H9 (cell line): ENCODE data around the gene KLHL13. TPM values are rescaled to one million over a fixed set of nuclear protein-coding genes. Genes with fewer than 3 reads are reported as not detected.

Source experiments
- DNase-seq: peaks from one replicate; pipeline ENCODE4 v3.0.0-alpha.2; 2017
- H2AFZ ChIP-seq: one replicate; pipeline ENCODE4 v1.6.1; 2013; ENCODE audit warnings: mild to moderate bottlenecking, low read length, control low read depth, moderate library complexity
- H2AK5ac ChIP-seq: 2 replicates; pipeline ENCODE4 v1.6.1; 2013; ENCODE audit warnings: low read length, control low read depth, mixed read lengths; ENCODE audit not compliant: insufficient read length
- H2BK120ac ChIP-seq: one replicate; pipeline ENCODE4 v1.6.1; 2013; ENCODE audit warnings: low read depth, mild to moderate bottlenecking, low read length, control low read depth, inconsistent platforms; ENCODE audit not compliant: poor library complexity, severe bottlenecking
- H2BK12ac ChIP-seq: 2 replicates; pipeline ENCODE4 v1.6.1; 2013; ENCODE audit warnings: low read length, control low read depth, mixed read lengths, low read depth; ENCODE audit not compliant: insufficient read length
- H2BK15ac ChIP-seq: 2 replicates; pipeline ENCODE4 v1.6.1; 2013; ENCODE audit warnings: low read depth, low read length, control low read depth
- H2BK20ac ChIP-seq: one replicate; pipeline ENCODE4 v1.6.1; 2013; ENCODE audit warnings: low read depth, mild to moderate bottlenecking, low read length, control low read depth, inconsistent platforms; ENCODE audit not compliant: poor library complexity, severe bottlenecking
- H2BK5ac ChIP-seq: 2 replicates; pipeline ENCODE4 v1.6.1; 2013; ENCODE audit warnings: low read length, control low read depth, mixed read lengths; ENCODE audit not compliant: insufficient read length
- H3K14ac ChIP-seq: 2 replicates; pipeline ENCODE4 v1.6.1; 2013; ENCODE audit warnings: low read length, control low read depth; ENCODE audit not compliant: insufficient read depth
- H3K18ac ChIP-seq: 2 replicates; pipeline ENCODE4 v1.6.1; 2013; ENCODE audit warnings: low read depth, mild to moderate bottlenecking, mixed read lengths, low read length, control low read depth; ENCODE audit not compliant: insufficient read length
- H3K23ac ChIP-seq: 2 replicates; pipeline ENCODE4 v1.6.1; 2013; ENCODE audit warnings: low read length, control low read depth, mixed read lengths, low read depth; ENCODE audit not compliant: insufficient read length
- H3K23me2 ChIP-seq: 2 replicates; pipeline ENCODE4 v1.6.1; 2013; ENCODE audit warnings: low read depth, mild to moderate bottlenecking, mixed read lengths, low read length, control low read depth; ENCODE audit not compliant: insufficient read length, poor library complexity, severe bottlenecking
- H3K27ac ChIP-seq: 2 replicates; pipeline ENCODE4 v1.5.1; 2013; ENCODE audit warnings: low read length, control low read depth, mixed read lengths, low read depth; ENCODE audit not compliant: insufficient read length
- H3K27me3 ChIP-seq: 2 replicates; pipeline ENCODE4 v1.6.1; 2013; ENCODE audit warnings: low read length, control low read depth, inconsistent platforms; ENCODE audit not compliant: insufficient read depth
- H3K4ac ChIP-seq: 2 replicates; pipeline ENCODE4 v1.6.1; 2013; ENCODE audit warnings: low read depth, mild to moderate bottlenecking, control low read depth, inconsistent platforms, low read length, moderate library complexity
- H3K4me1 ChIP-seq: 2 replicates; pipeline ENCODE4 v1.6.1; 2013; ENCODE audit warnings: low read length, control low read depth, inconsistent platforms; ENCODE audit not compliant: insufficient read depth
- H3K4me2 ChIP-seq: 2 replicates; pipeline ENCODE4 v1.6.1; 2013; ENCODE audit warnings: low read length, control low read depth, mixed read lengths; ENCODE audit not compliant: insufficient read length, insufficient read depth
- H3K56ac ChIP-seq: 2 replicates; pipeline ENCODE4 v1.6.1; 2013; ENCODE audit warnings: low read depth, mild to moderate bottlenecking, mixed read lengths, low read length, control low read depth; ENCODE audit not compliant: insufficient read length
- H3K79me1 ChIP-seq: 2 replicates; pipeline ENCODE4 v1.6.1; 2013; ENCODE audit warnings: low read depth, mild to moderate bottlenecking, moderate library complexity, low read length, control low read depth, inconsistent platforms; ENCODE audit not compliant: insufficient read depth, poor library complexity, severe bottlenecking
- H3K79me2 ChIP-seq: 2 replicates; pipeline ENCODE4 v1.6.1; 2013; ENCODE audit warnings: low read length, control low read depth, inconsistent platforms; ENCODE audit not compliant: insufficient read depth
- H3K9ac ChIP-seq: 2 replicates; pipeline ENCODE4 v1.6.1; 2013; ENCODE audit warnings: low read length, control low read depth, mixed read lengths; ENCODE audit not compliant: insufficient read length; ENCODE audit errors: extremely low read depth
- H3K9me3 ChIP-seq: one replicate; pipeline ENCODE4 v1.6.1; 2013; ENCODE audit warnings: low read depth, low read length, inconsistent platforms; ENCODE audit not compliant: control insufficient read depth
- H3T11ph ChIP-seq: one replicate; pipeline ENCODE4 v1.6.1; 2013; ENCODE audit warnings: mild to moderate bottlenecking, low read length, control low read depth, inconsistent platforms
- H4K20me1 ChIP-seq: one replicate; pipeline ENCODE4 v1.6.1; 2013; ENCODE audit not compliant: control insufficient read depth, insufficient read length, insufficient read depth
- H4K5ac ChIP-seq: 2 replicates; pipeline ENCODE4 v1.6.1; 2013; ENCODE audit warnings: low read depth, mild to moderate bottlenecking, mixed read lengths, low read length, control low read depth; ENCODE audit not compliant: insufficient read length
- H4K8ac ChIP-seq: replicated peaks from 2 replicates; pipeline ENCODE4 v1.6.1; 2013; ENCODE audit warnings: low read length, control low read depth, mixed read lengths, low read depth; ENCODE audit not compliant: insufficient read length
- H4K91ac ChIP-seq: 2 replicates; pipeline ENCODE4 v1.6.1; 2013; ENCODE audit warnings: low read depth, mild to moderate bottlenecking, moderate library complexity, mixed read lengths, low read length, control low read depth; ENCODE audit not compliant: insufficient read length
- H3K27ac Mint-ChIP-seq, 3 experiments: 2 replicates in 2 of 3; 3 replicates in 1 of 3; pipeline ENCODE4 v1.8.0; 2020 to 2021; ENCODE audit warnings: mixed read lengths in 3 of 3, mild to moderate bottlenecking in 1 of 3, moderate library complexity in 1 of 3
- H3K27me3 Mint-ChIP-seq: 2 replicates; pipeline ENCODE4 v1.8.0; 2021; ENCODE audit warnings: low read depth, mild to moderate bottlenecking, moderate library complexity, mixed read lengths
- H3K36me3 Mint-ChIP-seq, 3 experiments: 2 replicates in 2 of 3; 3 replicates in 1 of 3; pipeline ENCODE4 v1.8.0; 2020 to 2021; ENCODE audit warnings: low read depth in 3 of 3, mixed read lengths in 3 of 3; ENCODE audit not compliant: insufficient read depth in 1 of 3
- H3K4me1 Mint-ChIP-seq, 2 experiments: 2 replicates each; pipeline ENCODE4 v1.8.0; 2020; ENCODE audit warnings: mixed read lengths in 2 of 2
- H3K4me3 Mint-ChIP-seq, 2 experiments: 2 replicates in 1 of 2; 3 replicates in 1 of 2; pipeline ENCODE4 v1.8.0; 2020 to 2021; ENCODE audit warnings: mild to moderate bottlenecking in 2 of 2, mixed read lengths in 2 of 2, moderate library complexity in 1 of 2
- H3K9me3 Mint-ChIP-seq, 2 experiments: 2 replicates in 1 of 2; 3 replicates in 1 of 2; pipeline ENCODE4 v1.8.0; 2020; ENCODE audit warnings: mild to moderate bottlenecking in 2 of 2, mixed read lengths in 2 of 2, moderate library complexity in 1 of 2
- WGBS: extraction: QIAGEN DNeasy Blood & Tissue Kit; methylation state at CpG from one replicate; pipeline ENCODE4 v1.1.7; 2013; ENCODE audit warnings: missing lambda C conversion rate, low lambda C conversion rate, mixed read lengths; ENCODE audit not compliant: insufficient read length; ENCODE audit errors: extremely low coverage; 5-methylcytosine and 5-hydroxymethylcytosine counted together
- total RNA-seq: library from RNA; stranded (reverse); gene quantifications from 2 replicates; pipeline ENCODE4 v1.2.1, GENCODE V29; 2021
- TF ChIP-seq, protein P1 (sequence below): fragments of 200-600 bp; sonication (generic); conservative IDR thresholded peaks from 3 replicates; pipeline ENCODE4 v1.8.0; 2021; ENCODE audit warnings: antibody characterized with exemption, mild to moderate bottlenecking

KLHL13 gene
- total RNA-seq, 1 experiment from 2014 or later = 4.1 TPM

DNA sequence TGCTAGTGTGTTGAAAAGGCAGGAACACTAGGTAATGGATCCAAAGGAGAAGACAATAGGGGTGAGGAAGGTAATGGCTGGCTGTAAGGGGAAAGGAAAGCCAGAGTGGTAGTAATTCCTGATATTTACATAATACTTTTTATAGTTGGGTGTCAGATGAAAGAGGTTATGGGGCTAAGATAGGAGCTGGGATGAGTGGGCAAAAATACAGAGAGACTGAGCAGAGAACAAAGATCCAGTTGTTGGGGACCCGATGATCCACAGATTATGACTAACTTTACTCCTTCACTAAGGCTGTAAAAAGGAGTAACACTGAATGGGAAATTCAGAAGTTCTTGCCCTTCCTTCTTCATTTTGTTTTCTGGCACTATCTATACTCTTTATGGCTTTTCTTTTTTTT is 138.2 kb downstream of the KLHL13 start:
- Histone ChIP-seq H3K27ac (no peak overlapping the region), H3K4ac (no peak overlapping the region), H3K18ac (no peak overlapping the region), H3K27me3 (no peaks in the 10 kb centered on the region), H3K23ac (no peak overlapping the region), H3K79me2 (no peaks in the 10 kb centered on the region), H3T11ph (no peak overlapping the region), H3K9ac (no peak overlapping the region), H2BK12ac (no peak overlapping the region), H2AFZ (no peak overlapping the region), H4K8ac (no peak overlapping the region), H4K20me1 (no peaks in the 10 kb centered on the region), H3K23me2 (no peaks in the 10 kb centered on the region), H2BK5ac (no peak overlapping the region), H4K91ac (no peak overlapping the region), H3K56ac (no peak overlapping the region), H2BK120ac (no peak overlapping the region), H3K79me1 (no peaks in the 10 kb centered on the region), H2BK15ac (no peak overlapping the region), H3K4me1 (no peaks in the 10 kb centered on the region), H3K14ac (no peak overlapping the region), H2AK5ac (no peak overlapping the region), H4K5ac (no peak overlapping the region), H2BK20ac (no peak overlapping the region), H3K4me2 (no peak overlapping the region), H3K9me3 (peaks cover 6% of the 10 kb centered on the region)
- no peak overlapping the region for H3K4me3 Mint-ChIP-seq
- peaks cover 0 to 22% of the 10 kb centered on the region in 2 experiments; a peak in 2 of 5 replicates for H3K9me3 Mint-ChIP-seq
- DNase-seq = no peak
- no peaks in the 10 kb centered on the region for H3K36me3 Mint-ChIP-seq
- no CpG with 5 or more reads among the region's 1 CpG for WGBS
- no peak overlapping the region for H3K27ac Mint-ChIP-seq
- H3K4me1 Mint-ChIP-seq = peaks cover 5 to 7% of the 10 kb centered on the region in 2 experiments
- H3K27me3 Mint-ChIP-seq = no peaks in the 10 kb centered on the region
- TF ChIP-seq, protein P1, sequence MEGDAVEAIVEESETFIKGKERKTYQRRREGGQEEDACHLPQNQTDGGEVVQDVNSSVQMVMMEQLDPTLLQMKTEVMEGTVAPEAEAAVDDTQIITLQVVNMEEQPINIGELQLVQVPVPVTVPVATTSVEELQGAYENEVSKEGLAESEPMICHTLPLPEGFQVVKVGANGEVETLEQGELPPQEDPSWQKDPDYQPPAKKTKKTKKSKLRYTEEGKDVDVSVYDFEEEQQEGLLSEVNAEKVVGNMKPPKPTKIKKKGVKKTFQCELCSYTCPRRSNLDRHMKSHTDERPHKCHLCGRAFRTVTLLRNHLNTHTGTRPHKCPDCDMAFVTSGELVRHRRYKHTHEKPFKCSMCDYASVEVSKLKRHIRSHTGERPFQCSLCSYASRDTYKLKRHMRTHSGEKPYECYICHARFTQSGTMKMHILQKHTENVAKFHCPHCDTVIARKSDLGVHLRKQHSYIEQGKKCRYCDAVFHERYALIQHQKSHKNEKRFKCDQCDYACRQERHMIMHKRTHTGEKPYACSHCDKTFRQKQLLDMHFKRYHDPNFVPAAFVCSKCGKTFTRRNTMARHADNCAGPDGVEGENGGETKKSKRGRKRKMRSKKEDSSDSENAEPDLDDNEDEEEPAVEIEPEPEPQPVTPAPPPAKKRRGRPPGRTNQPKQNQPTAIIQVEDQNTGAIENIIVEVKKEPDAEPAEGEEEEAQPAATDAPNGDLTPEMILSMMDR = no peak
